Epidermal melanocyte (primary cell): ENCODE measurements around the gene POLR1E.

ENCODE experiments used
- DNase-seq: peaks from one replicate; pipeline ENCODE4 v3.0.0; 2011; ENCODE audit warnings: low spot score; ENCODE audit not compliant: insufficient read length

Gene POLR1E, protein sequence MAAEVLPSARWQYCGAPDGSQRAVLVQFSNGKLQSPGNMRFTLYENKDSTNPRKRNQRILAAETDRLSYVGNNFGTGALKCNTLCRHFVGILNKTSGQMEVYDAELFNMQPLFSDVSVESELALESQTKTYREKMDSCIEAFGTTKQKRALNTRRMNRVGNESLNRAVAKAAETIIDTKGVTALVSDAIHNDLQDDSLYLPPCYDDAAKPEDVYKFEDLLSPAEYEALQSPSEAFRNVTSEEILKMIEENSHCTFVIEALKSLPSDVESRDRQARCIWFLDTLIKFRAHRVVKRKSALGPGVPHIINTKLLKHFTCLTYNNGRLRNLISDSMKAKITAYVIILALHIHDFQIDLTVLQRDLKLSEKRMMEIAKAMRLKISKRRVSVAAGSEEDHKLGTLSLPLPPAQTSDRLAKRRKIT

DNA sequence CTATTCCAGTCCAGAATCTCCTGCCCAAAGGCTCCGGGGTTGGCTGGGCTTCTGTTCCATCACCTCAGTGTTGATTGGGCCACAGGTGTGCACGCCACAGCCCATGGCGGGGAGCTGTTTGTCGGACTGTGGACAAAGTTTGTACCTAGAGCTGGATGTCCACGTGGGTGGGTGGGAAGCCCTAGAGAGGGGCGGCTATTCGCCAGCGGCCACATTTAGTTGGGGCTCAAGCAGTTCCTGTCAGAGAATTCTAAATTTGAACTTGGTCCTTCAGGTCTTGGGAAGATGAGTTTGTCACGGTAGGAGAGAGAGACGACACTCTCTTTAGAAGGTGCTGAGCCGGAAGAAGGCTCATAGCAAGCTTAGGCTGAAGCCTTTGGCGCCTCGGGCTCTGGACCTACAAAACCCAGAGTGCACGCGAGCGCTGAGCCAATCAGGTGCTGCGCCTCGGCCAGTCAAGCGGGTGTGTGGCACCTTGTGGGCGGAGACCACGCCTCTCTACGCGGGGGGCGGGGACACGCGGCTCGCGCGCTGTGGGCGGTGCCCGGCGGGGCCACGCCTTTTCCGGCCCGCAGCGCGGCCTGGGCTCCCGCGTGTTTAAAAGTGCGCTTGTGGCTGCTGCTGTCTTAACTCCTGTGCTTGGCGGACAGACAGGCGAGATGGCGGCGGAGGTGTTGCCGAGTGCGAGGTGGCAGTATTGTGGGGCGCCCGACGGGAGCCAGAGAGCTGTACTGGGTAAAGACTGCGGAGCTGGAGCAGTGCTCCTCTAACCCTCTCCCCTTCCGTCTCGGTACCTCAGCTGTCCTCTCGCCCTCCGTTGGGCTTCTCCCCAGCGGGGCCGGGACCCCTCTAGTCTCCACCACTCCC is at the start of gene POLR1E:
Gene POLR1E (plus strand): TSS at position 560 of the 867 bp plus-strand sequence. CDS start 100 bp downstream, at position 660.
- peak; percentile 89 for DNase-seq

- no peak for DNase-seq
These were observed 49.2 kb upstream of the POLR1E start for GRCh38 chr9:37436540-37436939.

DNA sequence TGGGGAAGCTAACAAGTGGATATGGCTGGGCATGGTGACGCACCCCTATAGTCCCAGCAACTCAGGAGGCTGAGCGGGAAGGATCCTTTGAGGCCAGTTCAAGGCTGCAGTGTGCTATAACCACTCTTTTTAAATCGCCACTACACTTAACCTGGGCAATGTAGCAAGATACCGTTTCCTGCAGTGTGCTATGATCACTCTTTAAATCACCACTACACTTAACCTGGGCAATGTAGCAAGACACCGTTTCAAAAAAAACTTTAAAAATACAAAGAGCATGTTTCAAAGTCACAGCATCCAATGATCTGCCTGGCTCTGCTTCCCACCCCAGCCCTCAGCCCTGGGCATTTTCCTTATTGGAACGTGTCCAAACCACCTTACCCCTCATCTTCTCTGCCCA is 48.7 kb upstream of the POLR1E start:
- DNase-seq: no peak

GRCh38 chr9:37437621-37438020 is 48.1 kb upstream of the POLR1E start:
- no peak for DNase-seq

GRCh38 chr9:37438359-37438758 is 47.4 kb upstream of the POLR1E start:
- DNase-seq: no peak

GRCh38 chr9:37441776-37442370 is 43.9 kb upstream of the POLR1E start:
- DNase-seq: no peak

- no peak for DNase-seq
These were observed 43.2 kb upstream of the POLR1E start for GRCh38 chr9:37442556-37442955.

DNA sequence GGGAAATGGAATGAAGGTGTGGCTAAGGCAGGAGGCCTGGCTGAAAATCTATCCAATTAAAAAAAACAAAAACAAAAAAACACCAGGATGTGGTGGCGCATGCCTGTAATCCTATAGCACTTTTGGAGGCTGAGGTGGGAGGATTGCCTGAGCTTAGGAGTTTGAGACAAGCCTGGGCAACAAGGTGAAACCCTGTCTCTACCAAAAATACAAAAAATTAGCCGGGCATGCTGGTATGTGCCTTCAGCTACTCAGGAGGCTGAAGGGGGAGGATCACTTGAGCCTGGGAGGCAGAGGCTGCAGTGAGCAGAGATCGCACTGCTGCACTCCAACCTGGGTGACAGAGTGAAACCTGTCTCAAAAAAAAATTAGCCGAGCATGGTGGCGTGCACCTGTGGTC is 42.2 kb upstream of the POLR1E start:
- DNase-seq: no peak

DNA sequence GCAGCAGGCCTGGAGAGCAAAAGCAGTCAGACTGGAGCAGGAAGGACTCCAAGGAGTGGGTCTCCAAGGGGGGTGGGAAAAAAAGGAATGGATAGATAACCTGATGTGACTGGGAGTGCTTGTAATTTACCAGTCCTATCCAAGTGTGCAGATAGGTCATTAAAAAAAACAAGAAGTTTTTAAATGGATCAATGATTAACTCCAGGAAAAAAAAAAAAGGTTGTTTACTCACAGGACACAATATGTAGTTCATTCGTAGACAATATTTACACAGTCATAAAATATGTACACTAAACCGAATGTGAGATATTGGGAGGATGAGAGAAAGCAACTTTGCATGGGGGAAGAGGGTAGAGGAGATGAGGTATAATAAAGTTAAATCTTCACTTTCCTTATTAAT is 40.9 kb upstream of the POLR1E start:
- DNase-seq: no peak

- no peak for DNase-seq
These were observed 39.9 kb upstream of the POLR1E start for GRCh38 chr9:37445832-37446231.

DNA sequence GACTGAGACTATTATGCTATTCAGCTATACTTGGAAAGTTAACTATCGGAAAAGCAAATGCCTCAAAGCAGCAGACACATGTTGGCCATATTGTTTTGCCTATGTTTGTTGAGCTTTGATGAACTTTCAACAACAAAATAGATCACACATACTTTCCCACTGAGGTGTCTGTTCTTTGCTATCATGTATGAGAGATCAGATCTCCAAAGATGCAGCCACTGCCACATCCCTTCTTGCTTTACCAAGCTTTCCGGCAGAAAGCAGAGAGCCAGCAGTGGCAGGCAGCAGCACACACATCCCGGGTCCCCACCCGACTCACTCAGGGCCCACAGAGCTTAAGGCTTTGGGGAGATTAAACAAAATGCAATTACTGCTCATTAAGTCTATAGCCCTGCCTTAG is 39.3 kb upstream of the POLR1E start:
- no peak for DNase-seq

- DNase-seq: no peak
These were observed 38.6 kb upstream of the POLR1E start for GRCh38 chr9:37447111-37447510.

DNA sequence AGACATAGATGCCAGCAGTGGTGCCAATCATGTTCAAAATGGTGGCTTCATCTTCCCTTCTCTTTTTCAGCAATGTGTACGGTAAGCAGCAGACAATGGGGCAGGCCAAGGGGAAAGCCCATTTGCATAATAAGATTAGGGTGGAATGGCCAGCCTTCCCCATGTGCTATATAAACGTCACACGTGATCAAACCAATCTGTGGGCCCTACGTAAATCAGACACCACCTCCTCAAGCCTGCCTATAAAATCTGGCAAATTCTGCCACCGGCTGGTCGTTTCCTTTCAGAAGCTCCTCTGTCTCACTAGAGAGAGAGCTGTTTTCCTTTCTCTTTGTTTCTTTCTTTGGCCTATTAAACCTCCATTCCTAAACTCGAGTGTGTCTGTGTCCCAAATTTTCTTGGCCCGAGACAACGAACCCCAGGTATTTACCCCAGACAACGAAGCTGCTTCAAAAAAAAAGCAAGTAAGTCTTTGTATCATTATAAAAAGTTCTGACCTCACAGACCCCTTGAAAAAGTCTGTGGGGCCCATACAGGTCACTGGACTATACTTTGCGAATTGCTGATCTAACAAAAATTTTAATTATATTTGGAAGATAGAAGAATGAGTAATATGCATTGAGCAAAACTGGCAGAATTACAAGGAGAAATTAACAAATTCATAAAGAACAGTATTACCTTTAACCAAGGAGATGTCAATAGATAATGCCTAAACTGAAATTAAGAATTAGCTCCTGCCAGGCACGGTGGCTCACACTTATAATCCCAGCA is 35.7 kb upstream of the POLR1E start:
- DNase-seq: no peak

DNA sequence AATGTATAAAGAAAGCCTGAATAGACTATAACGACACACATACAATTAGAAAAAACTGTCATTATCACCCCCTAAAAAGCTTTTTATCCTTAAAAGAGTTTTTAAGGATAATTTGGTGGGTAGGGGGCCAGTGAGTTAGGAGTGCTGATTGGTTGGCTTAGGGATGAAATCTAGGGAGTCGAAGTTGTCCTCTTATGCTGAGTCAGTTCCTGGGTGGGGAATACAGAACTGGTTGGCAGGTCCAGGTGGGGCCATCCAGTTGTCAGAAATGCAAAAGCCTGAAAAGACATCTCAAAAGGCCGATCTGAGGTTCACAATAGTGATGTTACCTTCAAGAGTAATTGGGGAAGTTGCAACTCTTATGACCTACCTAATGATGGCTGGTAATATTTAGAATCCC is 34.1 kb upstream of the POLR1E start:
- no peak for DNase-seq

DNA sequence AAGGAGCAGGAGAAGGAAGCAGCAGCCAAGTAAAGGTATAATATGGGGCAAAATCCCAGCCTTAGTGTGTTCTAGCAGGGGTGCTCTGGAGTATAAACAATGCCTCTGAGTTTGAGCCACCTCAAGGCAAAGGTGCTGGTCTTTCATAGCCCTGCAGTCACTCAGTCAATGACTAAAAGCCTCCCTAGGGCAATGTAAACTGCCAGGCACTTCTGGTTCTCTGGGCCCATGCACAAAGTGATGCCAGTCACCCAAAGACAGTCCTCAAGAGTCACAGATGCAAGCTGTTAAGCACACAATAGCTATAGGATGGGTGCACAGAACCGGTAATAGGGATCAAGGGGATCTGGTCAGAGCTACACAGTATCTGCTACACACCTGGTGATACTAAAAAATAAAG is 33.1 kb upstream of the POLR1E start:
- no peak for DNase-seq

DNA sequence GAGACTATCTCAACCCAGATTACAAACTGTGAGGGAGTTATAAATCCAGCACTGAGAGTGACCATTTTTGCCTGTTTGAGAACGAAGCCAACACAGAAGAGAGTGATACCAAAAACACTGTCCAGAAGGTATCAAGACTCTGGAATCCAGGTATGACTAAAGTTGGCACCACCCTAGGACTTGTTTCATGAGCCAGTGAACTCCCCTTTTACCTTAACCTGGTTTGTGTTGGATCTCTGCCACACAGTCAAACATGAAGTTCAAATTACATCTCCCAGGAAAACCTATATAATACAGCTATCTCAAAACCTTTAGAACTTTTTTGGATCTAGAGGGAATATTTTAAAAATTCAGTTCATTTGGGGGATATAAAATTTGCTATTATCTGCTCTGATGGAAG is 31.9 kb upstream of the POLR1E start:
- DNase-seq: no peak

GRCh38 chr9:37454238-37454637 is 31.5 kb upstream of the POLR1E start:
- no peak for DNase-seq

DNA sequence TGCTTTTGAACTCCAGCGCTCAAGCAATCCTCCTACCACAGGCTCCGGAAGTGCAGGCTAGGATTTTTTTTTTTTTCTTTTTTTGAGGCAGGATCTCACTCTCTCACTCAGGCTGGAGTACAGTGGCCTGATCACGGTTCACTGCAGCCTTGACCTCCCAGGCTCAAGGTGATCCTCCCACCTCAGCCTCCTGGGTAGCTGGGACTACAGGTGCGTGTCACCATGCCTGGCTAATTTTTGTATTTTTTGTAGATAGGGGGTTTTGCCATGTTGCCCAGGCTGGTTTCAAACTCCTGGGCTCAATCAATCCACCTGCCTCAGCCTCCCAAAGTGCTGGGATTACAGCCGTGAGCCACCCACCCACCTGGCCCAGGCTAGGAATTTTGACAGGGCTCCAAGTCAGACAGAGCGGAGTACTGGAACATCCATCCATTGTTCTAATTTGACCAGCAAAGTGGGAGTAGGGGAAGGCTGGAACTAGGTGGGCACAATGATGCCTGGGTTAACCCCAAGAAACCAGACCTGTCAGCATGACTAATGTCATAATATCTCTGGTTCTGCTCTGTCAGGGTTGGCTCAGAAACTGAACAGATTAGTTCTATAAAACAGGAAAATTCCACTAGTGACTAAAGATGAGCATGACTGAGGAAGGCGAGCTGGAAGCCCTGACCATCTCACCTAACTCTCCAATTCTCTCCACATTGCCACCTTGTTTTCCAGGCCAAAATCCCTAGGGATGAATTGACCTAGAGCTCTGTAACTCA is 29.7 kb upstream of the POLR1E start:
- DNase-seq: no peak

DNA sequence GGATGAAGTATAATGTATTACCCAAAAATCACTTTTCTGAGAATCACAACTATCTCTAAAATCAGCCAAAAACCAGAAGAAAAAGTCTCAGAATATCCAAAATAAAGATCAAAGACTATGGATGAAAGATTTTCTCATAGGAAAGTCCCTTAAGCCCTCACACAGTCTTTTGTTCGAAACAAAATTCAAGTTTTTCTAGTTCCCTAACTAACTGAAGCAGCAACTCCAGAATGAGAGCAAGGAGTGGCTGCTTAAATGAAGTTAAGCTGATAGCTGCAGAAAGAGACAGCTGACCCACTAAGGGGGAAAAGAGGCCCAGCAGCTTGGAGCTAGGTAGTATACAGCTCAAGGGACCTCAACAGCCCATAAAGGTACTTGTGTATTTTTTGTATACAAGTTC is 28.9 kb upstream of the POLR1E start:
- no peak for DNase-seq

- DNase-seq: no peak
These were observed 21.7 kb upstream of the POLR1E start for GRCh38 chr9:37464006-37464405.
